Stimulated activated CD4-positive, alpha-beta T cell treated with anti-CD3 and anti-CD28 coated beads, Interleukin-2, amount 100 ng/mL, for 24 hours (primary cell): ENCODE data around the gene UTP3.
"Not testable (repeated sequence)": the region's sequence is repeated elsewhere in the genome, so short reads cannot be mapped to it uniquely, and the experiment has no call there.

ENCODE experiments used
- DNase-seq, 2 donors: peaks; one replicate each; pipeline ENCODE4 v3.0.0-alpha.2; 2020

The UTP3 gene

GRCh38 chr4:70688795-70689231 lies 481 bp downstream of the UTP3 start:
- no peak for DNase-seq

- no peak for DNase-seq
Observed at GRCh38 chr4:70691661-70692060, 3.3 kb downstream of the UTP3 start.

DNA sequence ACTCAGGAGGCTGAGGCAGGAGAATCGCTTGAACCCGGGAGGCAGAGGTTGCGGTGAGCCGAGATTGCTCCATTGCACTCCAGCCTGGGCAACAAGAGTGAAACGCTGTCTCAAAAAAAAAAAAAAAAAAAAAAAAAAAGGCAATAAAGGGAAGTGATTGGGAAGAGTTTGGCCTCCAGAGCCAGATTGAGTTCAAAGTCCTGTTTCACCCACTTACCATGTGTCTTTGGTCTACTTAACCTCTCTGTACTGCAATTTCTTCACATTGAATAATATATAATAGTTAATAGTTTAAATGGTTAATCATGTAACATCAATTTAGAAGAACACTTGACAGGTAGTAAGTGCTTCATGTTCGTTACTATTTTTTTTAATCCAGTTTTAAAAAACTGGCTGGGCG lies 6.3 kb downstream of the UTP3 start:
- not testable (repeated sequence) for DNase-seq

DNA sequence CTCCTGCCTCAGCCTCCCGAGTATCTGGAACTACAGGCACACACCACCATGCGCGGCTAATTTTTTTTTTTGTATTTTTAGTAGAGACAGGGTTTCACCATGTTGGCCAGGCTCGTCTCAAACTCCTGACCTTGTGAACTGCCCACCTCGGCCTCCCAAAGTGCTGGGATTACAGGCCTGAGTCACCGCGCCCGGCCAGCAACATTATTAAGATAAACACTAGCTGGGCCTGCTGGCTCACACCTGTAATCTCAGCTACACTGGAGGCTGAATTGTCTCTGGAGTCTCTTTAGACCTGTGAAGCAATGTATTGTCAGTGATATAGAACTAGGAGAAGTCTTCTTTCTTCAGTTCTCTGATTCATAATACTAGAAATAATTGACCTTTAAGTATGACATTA lies 10.1 kb downstream of the UTP3 start:
- not testable (repeated sequence) for DNase-seq

GRCh38 chr4:70700712-70701111 lies 12.4 kb downstream of the UTP3 start:
- no peak for DNase-seq

- no peak for DNase-seq
Observed at GRCh38 chr4:70701271-70701670, 12.9 kb downstream of the UTP3 start.

- DNase-seq, result not testable (repeated sequence)
Observed at GRCh38 chr4:70702592-70702991, 14.3 kb downstream of the UTP3 start.

- no peak for DNase-seq
Observed at GRCh38 chr4:70703619-70704214, 15.4 kb downstream of the UTP3 start.

- peak; percentile 56 to 61 for DNase-seq
Observed at GRCh38 chr4:70704215-70704930, 16.0 kb downstream of the UTP3 start.

- no peak for DNase-seq
Observed at GRCh38 chr4:70704931-70705182, 16.5 kb downstream of the UTP3 start.

GRCh38 chr4:70705183-70706043 lies 17.1 kb downstream of the UTP3 start:
- peak; percentile 73 to 78 for DNase-seq

- no peak for DNase-seq
Observed at GRCh38 chr4:70706044-70706461, 17.7 kb downstream of the UTP3 start.

DNA sequence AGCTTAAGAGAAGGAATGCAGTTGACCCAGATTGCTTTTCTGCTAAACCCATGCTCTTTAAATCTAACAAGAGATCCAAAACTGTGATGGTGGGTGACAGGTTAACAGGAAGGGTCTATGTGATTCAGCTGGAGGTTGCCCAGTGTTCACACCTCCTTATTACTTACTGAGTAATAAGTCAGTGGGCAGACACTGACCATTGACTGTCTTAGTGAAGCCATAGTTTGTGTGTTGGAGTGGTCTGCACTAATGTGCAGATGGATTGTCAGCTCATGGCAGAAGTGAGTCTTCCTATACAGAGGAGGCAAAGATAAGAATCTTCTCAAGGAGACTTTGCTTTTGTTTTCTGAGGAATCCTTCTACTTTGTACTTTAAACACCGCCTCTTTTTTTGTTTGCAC lies 18.2 kb downstream of the UTP3 start:
- no peak for DNase-seq

- DNase-seq, result no peak
Observed at GRCh38 chr4:70709611-70710205, 21.4 kb downstream of the UTP3 start.

- DNase-seq, result no peak
Observed at GRCh38 chr4:70711599-70711998, 23.3 kb downstream of the UTP3 start.

DNA sequence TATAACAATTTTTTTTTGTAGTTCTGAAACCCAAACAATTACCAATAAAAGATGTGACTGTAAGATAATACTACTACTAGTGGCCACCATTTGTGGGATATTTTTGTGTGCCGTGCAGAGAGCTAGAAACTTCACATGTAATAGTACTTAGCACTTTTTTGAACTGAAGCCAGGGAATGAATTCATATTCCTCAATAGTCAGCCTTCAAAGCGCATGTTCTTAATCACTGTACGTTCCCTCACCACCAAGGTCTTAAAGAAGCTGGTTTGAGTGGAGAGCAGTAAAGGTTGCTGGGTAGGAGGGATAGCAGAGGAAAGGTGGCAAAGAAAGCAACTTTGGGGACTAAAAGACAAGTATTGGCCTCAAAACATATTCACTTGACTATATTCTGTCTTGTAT lies 23.8 kb downstream of the UTP3 start:
- DNase-seq, result no peak

DNA sequence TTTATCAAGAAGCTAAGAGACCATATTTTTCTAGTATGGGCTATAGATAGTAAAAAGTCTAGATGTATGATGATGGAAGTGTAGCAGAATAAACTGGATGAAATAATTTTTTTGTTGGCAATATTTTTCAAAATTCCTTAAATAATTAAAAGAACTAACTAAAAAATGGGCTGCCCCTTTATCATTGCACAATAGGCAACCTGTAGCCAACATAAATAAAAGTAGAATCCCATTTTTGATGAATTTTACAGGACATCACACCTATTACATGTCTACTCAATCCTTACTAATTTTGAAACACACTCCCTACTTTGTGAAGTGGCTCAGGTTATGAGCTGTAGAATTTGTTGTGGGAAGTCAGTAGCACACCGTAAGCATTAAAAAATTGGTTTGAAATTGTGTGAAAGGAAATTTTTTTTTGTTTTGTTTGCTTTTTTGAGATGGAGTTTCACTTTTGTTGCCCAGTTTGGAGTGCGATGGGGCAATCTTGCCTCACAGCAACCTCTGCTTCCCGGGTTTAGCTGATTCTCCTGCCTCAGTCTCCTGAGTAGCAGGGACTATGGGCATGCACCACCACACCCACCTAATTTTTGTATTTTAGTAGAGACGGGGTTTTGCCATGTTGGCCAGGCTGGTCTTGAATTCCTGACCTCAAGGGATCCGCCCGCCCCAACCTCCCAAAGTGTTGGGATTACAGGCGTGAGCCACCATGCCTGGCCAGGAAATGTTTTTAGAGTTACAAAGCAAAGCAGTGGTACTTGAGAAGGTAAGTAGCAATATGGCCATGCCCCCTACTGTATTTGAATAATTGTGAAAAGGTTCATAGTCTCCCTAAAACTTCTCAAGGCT lies 24.5 kb downstream of the UTP3 start:
- DNase-seq, result no peak

- no peak for DNase-seq
Observed at GRCh38 chr4:70713453-70714078, 25.2 kb downstream of the UTP3 start.

GRCh38 chr4:70714079-70714887 lies 26.0 kb downstream of the UTP3 start:
- DNase-seq, result no peak

- DNase-seq, result no peak
Observed at GRCh38 chr4:70715097-70715496, 26.8 kb downstream of the UTP3 start.
